A549 (cell line): ENCODE data around the gene APP. TPM values are rescaled to one million over a fixed set of nuclear protein-coding genes. Genes with fewer than 3 reads are reported as not detected.

ENCODE experiments used
- ATAC-seq, 2 experiments: fragments of 200-7000 bp in 1 of 2; fragments of >200 bp in 1 of 2; cut with Nextera tagmentation in 1 of 2; cut with Tn5 transposase in 1 of 2; 3 replicates each; pipeline versions ENCODE4 v1.8.0 to v1.9.1; 2018 to 2020; ENCODE audit warnings: mild to moderate bottlenecking in 1 of 2, moderate library complexity in 1 of 2
- CTCF ChIA-PET: fragments of 300-600 bp; sonication (Branson Sonifier 250); formaldehyde crosslinking; extraction: SDS; loops from one replicate; lab custom pipeline; 2021; ENCODE audit warnings: antibody characterized with exemption, inconsistent platforms; lab: Yijun Ruan, JAX
- POLR2A ChIA-PET: fragments of 350-600 bp; formaldehyde crosslinking; extraction: SDS; loops from one replicate; lab custom pipeline; 2021; ENCODE audit warnings: antibody characterized with exemption, inconsistent platforms; lab: Yijun Ruan, JAX
- DNase-seq, 2 experiments: peaks; one replicate each; pipeline versions ENCODE4 v3.0.0 to v3.0.0-alpha.2; 2011 to 2016; ENCODE audit warnings: low read depth in 1 of 2, low spot score in 1 of 2
- FAIRE-seq: peaks from 2 replicates; lab custom pipeline; 2011; peaks lifted over from hg19 to GRCh38; lab: Jason Lieb, UNC
- H3K27ac ChIP-seq, 2 experiments: fragments of >200 bp; sonication (Bioruptor Twin); formaldehyde crosslinking; 3 replicates each; pipeline ENCODE4 v1.5.1; 2016 to 2017
- H3K4me1 ChIP-seq: fragments of >200 bp; sonication (Bioruptor Twin); formaldehyde crosslinking; 3 replicates; pipeline ENCODE4 v1.6.1; 2016
- H3K4me2 ChIP-seq: fragments of >200 bp; sonication (Bioruptor Twin); formaldehyde crosslinking; 3 replicates; pipeline ENCODE4 v1.6.1; 2016
- H3K4me3 ChIP-seq: fragments of >200 bp; sonication (Bioruptor Twin); formaldehyde crosslinking; 3 replicates; pipeline ENCODE4 v1.5.1; 2016
- H3K9me3 ChIP-seq: fragments of >200 bp; sonication (Bioruptor Twin); formaldehyde crosslinking; 3 replicates; pipeline ENCODE4 v1.6.1; 2016
- ATOH8 ChIP-seq: fragments of 250-450 bp; sonication (Bioruptor Pico); IDR thresholded peaks from 2 replicates; pipeline ENCODE4 v1.5.0; 2020; ENCODE audit warnings: low read depth, mild to moderate bottlenecking, moderate library complexity
- BHLHE40 ChIP-seq: IDR thresholded peaks from 2 replicates; pipeline ENCODE4 v1.6.1; 2012; ENCODE audit warnings: low read depth, low read length, inconsistent platforms
- CBX2 ChIP-seq: fragments of 200-600 bp; sonication (generic); IDR thresholded peaks from 2 replicates; pipeline ENCODE4 v1.6.1; 2016; ENCODE audit warnings: low read depth, mild to moderate bottlenecking, borderline replicate concordance
- CEBPB ChIP-seq, 2 experiments: fragments of >200 bp in 1 of 2; sonication (Bioruptor Twin) in 1 of 2; formaldehyde crosslinking in 1 of 2; IDR thresholded peaks; 2 replicates each; pipeline ENCODE4 v1.6.1; 2012 to 2016
- CHD4 ChIP-seq: fragments of 200-600 bp; sonication (generic); IDR thresholded peaks from 2 replicates; pipeline ENCODE4 v1.6.1; 2016; ENCODE audit warnings: antibody characterized with exemption, mild to moderate bottlenecking, borderline replicate concordance
- EHF ChIP-seq: fragments of 250-450 bp; sonication (Bioruptor Pico); IDR thresholded peaks from 2 replicates; pipeline ENCODE4 v1.5.0; 2020; ENCODE audit warnings: mild to moderate bottlenecking
- EP300 ChIP-seq, 2 experiments: fragments of >200 bp; sonication (Bioruptor Twin); formaldehyde crosslinking; IDR thresholded peaks; 2 replicates in 1 of 2; 3 replicates in 1 of 2; pipeline ENCODE4 v1.6.1; 2016 to 2017
- ESRRA ChIP-seq: fragments of 150-350 bp; IDR thresholded peaks from 2 replicates; pipeline ENCODE4 v1.6.1; 2014; ENCODE audit warnings: mild to moderate bottlenecking, low read length, borderline replicate concordance
- FOSL2 ChIP-seq, 2 experiments: fragments of 450-650 bp in 1 of 2; fragments of >200 bp in 1 of 2; sonication (Bioruptor Twin) in 1 of 2; formaldehyde crosslinking; IDR thresholded peaks; 2 replicates each; pipeline versions ENCODE4 v1.5.0 to v1.6.1; 2016 to 2020; ENCODE audit warnings: mild to moderate bottlenecking in 1 of 2, moderate library complexity in 1 of 2
- FOXS1 ChIP-seq: fragments of 250-450 bp; sonication (Bioruptor Pico); IDR thresholded peaks from 2 replicates; pipeline ENCODE4 v1.5.0; 2020; ENCODE audit warnings: mild to moderate bottlenecking, moderate library complexity
- GATA3 ChIP-seq: IDR thresholded peaks from 2 replicates; pipeline ENCODE4 v1.6.1; 2012; ENCODE audit warnings: borderline replicate concordance
- HEYL ChIP-seq: fragments of 250-450 bp; sonication (Bioruptor Pico); IDR thresholded peaks from 2 replicates; pipeline ENCODE4 v1.8.0; 2021; ENCODE audit warnings: mild to moderate bottlenecking, moderate library complexity
- HOXB5 ChIP-seq: fragments of 250-450 bp; sonication (Bioruptor Pico); IDR thresholded peaks from 2 replicates; pipeline ENCODE4 v1.5.0; 2020; ENCODE audit warnings: mild to moderate bottlenecking, moderate library complexity
- KDM1A ChIP-seq: fragments of 200-600 bp; sonication (generic); IDR thresholded peaks from 2 replicates; pipeline ENCODE4 v1.6.1; 2016; ENCODE audit warnings: low read depth, mild to moderate bottlenecking
- MYC ChIP-seq: IDR thresholded peaks from 2 replicates; pipeline ENCODE4 v1.6.1; 2012; ENCODE audit warnings: mild to moderate bottlenecking, inconsistent platforms, low read length, improper control_type of control experiment, borderline replicate concordance
- NFE2L2 ChIP-seq: fragments of 150-350 bp; conservative IDR thresholded peaks from 2 replicates; pipeline ENCODE4 v1.6.1; 2014; ENCODE audit warnings: low read length
- NR3C1 ChIP-seq: fragments of >200 bp; sonication (Bioruptor Twin); formaldehyde crosslinking; IDR thresholded peaks from 3 replicates; pipeline ENCODE4 v1.6.1; 2017
- PHF8 ChIP-seq: fragments of 200-600 bp; sonication (generic); IDR thresholded peaks from 2 replicates; pipeline ENCODE4 v1.6.1; 2016; ENCODE audit warnings: low read depth, mild to moderate bottlenecking, antibody characterized with exemption, moderate library complexity, borderline replicate concordance
- RARB ChIP-seq: fragments of 250-450 bp; sonication (Bioruptor Pico); IDR thresholded peaks from 2 replicates; pipeline ENCODE4 v1.8.0; 2021; ENCODE audit warnings: mild to moderate bottlenecking, moderate library complexity
- RFX5 ChIP-seq: fragments of 450-650 bp; IDR thresholded peaks from 2 replicates; pipeline ENCODE4 v1.7.1; 2014; ENCODE audit warnings: antibody characterized with exemption, mild to moderate bottlenecking, moderate library complexity
- RNF2 ChIP-seq: fragments of 200-600 bp; sonication (generic); IDR thresholded peaks from 2 replicates; pipeline ENCODE4 v1.6.1; 2016; ENCODE audit warnings: low read depth, mild to moderate bottlenecking, antibody characterized with exemption, moderate library complexity, borderline replicate concordance
- SMC3 ChIP-seq: fragments of >200 bp; sonication (Bioruptor Twin); formaldehyde crosslinking; IDR thresholded peaks from 3 replicates; pipeline ENCODE4 v1.6.1; 2018; ENCODE audit warnings: inconsistent platforms
- SREBF2 ChIP-seq: fragments of 450-650 bp; IDR thresholded peaks from 2 replicates; pipeline ENCODE4 v1.6.1; 2014; ENCODE audit warnings: mild to moderate bottlenecking, moderate library complexity
- USF2 ChIP-seq: fragments of 450-650 bp; IDR thresholded peaks from 2 replicates; pipeline ENCODE4 v1.6.1; 2014; ENCODE audit warnings: antibody characterized with exemption
- ZC3H11A ChIP-seq: fragments of 450-650 bp; IDR thresholded peaks from 2 replicates; pipeline ENCODE4 v1.6.1; 2014; ENCODE audit warnings: antibody characterized with exemption, mild to moderate bottlenecking
- ZFP36 ChIP-seq: fragments of 450-650 bp; IDR thresholded peaks from 2 replicates; pipeline ENCODE4 v1.6.1; 2014; ENCODE audit warnings: borderline replicate concordance; ENCODE audit not compliant: partially characterized antibody
- ZNF302 ChIP-seq: fragments of 250-450 bp; sonication (Bioruptor Pico); IDR thresholded peaks from 2 replicates; pipeline ENCODE4 v1.9.0; 2021; ENCODE audit warnings: inconsistent platforms, mild to moderate bottlenecking, moderate library complexity
- WGBS: methylation state at CpG from one replicate; pipeline ENCODE4 v1.1.6; 2017; ENCODE audit errors: missing lambda C conversion rate; 5-methylcytosine and 5-hydroxymethylcytosine counted together
- polyA plus RNA-seq, 4 experiments: library from polyadenylated mRNA; depleted of rRNA in 3 of 4; stranded (reverse); fragments of >200 nt; fragmentation: RNase III in 1 of 4; extraction: RNeasy Plus Mini Kit Qiagen cat#74134 plus additional on column Dnase treatment in 1 of 4; gene quantifications; 2 replicates in 3 of 4; 3 replicates in 1 of 4; pipeline ENCODE4 v1.2.3, GENCODE V29; 2011 to 2017
- TF ChIP-seq, protein P1 (sequence below): IDR thresholded peaks from 2 replicates; pipeline ENCODE4 v1.6.1; 2012
- TF ChIP-seq, protein P2 (sequence below): IDR thresholded peaks from 2 replicates; pipeline ENCODE4 v1.6.1; 2012; ENCODE audit warnings: low read depth, borderline replicate concordance
- TF ChIP-seq, protein P3 (sequence below): fragments of >200 bp; sonication (Bioruptor Twin); formaldehyde crosslinking; IDR thresholded peaks from 3 replicates; pipeline ENCODE4 v1.5.1; 2016

APP gene
- polyA plus RNA-seq, 2 of the 4 experiments (the other 2 are of a cell fraction), result 540 to 565 TPM

GRCh38 chr21:26185446-26185845, 14.9 kb upstream of the APP start:
- CTCF ChIA-PET, result interaction anchor here (1.6 kb wide), 1 partner anchor 9 kb away, joined by 3 read pairs; no protein-coding TSS in a partner anchor
- WGBS, result 30% methylated on average over 2 of the region's 2 CpGs
- Histone ChIP-seq H3K9me3 (no peaks in the 10 kb centered on the region), H3K4me2 (no peak overlapping the region), H3K4me1 (no peaks in the 10 kb centered on the region), H3K27ac (no peak overlapping the region), H3K4me3 (no peak overlapping the region)
- no peak for TF ChIP-seq CBX2
- no peak for TF ChIP-seq EP300 (IDR thresholded peaks at IDR 0.05)
- no peak for TF ChIP-seq NFE2L2
- TF ChIP-seq, protein P1, sequence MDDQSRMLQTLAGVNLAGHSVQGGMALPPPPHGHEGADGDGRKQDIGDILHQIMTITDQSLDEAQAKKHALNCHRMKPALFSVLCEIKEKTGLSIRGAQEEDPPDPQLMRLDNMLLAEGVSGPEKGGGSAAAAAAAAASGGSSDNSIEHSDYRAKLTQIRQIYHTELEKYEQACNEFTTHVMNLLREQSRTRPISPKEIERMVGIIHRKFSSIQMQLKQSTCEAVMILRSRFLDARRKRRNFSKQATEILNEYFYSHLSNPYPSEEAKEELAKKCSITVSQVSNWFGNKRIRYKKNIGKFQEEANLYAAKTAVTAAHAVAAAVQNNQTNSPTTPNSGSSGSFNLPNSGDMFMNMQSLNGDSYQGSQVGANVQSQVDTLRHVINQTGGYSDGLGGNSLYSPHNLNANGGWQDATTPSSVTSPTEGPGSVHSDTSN, result no peak
- TF ChIP-seq ZNF302, result no peak
- no peak for TF ChIP-seq PHF8
- TF ChIP-seq RARB, result no peak
- TF ChIP-seq, protein P2, sequence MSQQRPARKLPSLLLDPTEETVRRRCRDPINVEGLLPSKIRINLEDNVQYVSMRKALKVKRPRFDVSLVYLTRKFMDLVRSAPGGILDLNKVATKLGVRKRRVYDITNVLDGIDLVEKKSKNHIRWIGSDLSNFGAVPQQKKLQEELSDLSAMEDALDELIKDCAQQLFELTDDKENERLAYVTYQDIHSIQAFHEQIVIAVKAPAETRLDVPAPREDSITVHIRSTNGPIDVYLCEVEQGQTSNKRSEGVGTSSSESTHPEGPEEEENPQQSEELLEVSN, result no peak
- no peak for TF ChIP-seq FOSL2 (IDR thresholded peaks at IDR 0.05)
- no peak for TF ChIP-seq FOSL2 (CRISPR knock-in tag; IDR thresholded peaks at IDR 0.05)
- TF ChIP-seq ZFP36, result no peak
- TF ChIP-seq HOXB5 (CRISPR knock-in tag), result no peak
- no peak for TF ChIP-seq CHD4
- no peak for TF ChIP-seq MYC
- no peak for TF ChIP-seq CEBPB (IDR thresholded peaks at IDR 0.05)
- TF ChIP-seq EHF (CRISPR knock-in tag), result no peak
- FAIRE-seq (no peak), ATAC-seq (no peak), DNase-seq (no peak)
- POLR2A ChIA-PET, result no interaction called here

GRCh38 chr21:26185021-26185420, 14.5 kb upstream of the APP start:
- WGBS, result 47% methylated on average over 2 of the region's 2 CpGs
- FAIRE-seq (no peak), ATAC-seq (no peak)
- H3K4me3 ChIP-seq, result no peak overlapping the region
- POLR2A ChIA-PET, result no interaction called here
- CTCF ChIA-PET, result interaction anchor here (0.7 kb wide), 1 partner anchor 15 kb away, joined by 4 read pairs; the partner anchor contains the start of gene APP
- no peak for TF ChIP-seq USF2
- no peak for TF ChIP-seq ZC3H11A
- no peak for TF ChIP-seq MYC
- TF ChIP-seq, all 56 proteins: peak for 0
- Histone ChIP-seq H3K4me2 (no peak overlapping the region), H3K9me3 (no peaks in the 10 kb centered on the region), H3K27ac (no peak overlapping the region), H3K4me1 (no peaks in the 10 kb centered on the region)
- DNase-seq, result no peak

GRCh38 chr21:26179501-26179900, 8.9 kb upstream of the APP start:
- Histone ChIP-seq H3K9me3 (no peaks in the 10 kb centered on the region), H3K4me1 (no peaks in the 10 kb centered on the region), H3K4me2 (no peak overlapping the region), H3K4me3 (no peak overlapping the region), H3K27ac (no peak overlapping the region)
- FAIRE-seq, result no peak
- ChIA-PET POLR2A (no interaction called here), CTCF (interaction anchor here (0.7 kb wide), 1 partner anchor 137 kb away, joined by 3 read pairs; no protein-coding TSS in a partner anchor)
- no peak for ATAC-seq
- WGBS, result 50% methylated on average over 4 of the region's 4 CpGs
- DNase-seq, result no peak
- TF ChIP-seq KDM1A (no peak), ATOH8 (CRISPR knock-in tag) (no peak), FOXS1 (CRISPR knock-in tag) (no peak), HEYL (no peak), RFX5 (no peak), GATA3 (no peak), FOSL2 (IDR thresholded peaks at IDR 0.05) (no peak), FOSL2 (CRISPR knock-in tag; IDR thresholded peaks at IDR 0.05) (no peak), SREBF2 (no peak), ESRRA (no peak), USF2 (no peak), EP300 (IDR thresholded peaks at IDR 0.05) (no peak), EHF (CRISPR knock-in tag) (no peak), BHLHE40 (no peak), RNF2 (no peak), SMC3 (no peak), NR3C1 (no peak)
- TF ChIP-seq, protein P3, sequence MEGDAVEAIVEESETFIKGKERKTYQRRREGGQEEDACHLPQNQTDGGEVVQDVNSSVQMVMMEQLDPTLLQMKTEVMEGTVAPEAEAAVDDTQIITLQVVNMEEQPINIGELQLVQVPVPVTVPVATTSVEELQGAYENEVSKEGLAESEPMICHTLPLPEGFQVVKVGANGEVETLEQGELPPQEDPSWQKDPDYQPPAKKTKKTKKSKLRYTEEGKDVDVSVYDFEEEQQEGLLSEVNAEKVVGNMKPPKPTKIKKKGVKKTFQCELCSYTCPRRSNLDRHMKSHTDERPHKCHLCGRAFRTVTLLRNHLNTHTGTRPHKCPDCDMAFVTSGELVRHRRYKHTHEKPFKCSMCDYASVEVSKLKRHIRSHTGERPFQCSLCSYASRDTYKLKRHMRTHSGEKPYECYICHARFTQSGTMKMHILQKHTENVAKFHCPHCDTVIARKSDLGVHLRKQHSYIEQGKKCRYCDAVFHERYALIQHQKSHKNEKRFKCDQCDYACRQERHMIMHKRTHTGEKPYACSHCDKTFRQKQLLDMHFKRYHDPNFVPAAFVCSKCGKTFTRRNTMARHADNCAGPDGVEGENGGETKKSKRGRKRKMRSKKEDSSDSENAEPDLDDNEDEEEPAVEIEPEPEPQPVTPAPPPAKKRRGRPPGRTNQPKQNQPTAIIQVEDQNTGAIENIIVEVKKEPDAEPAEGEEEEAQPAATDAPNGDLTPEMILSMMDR, result no peak
